Stimulated activated CD8-positive, alpha-beta memory T cell treated with anti-CD3 and anti-CD28 coated beads, Interleukin-4, amount 100 ng/mL, for 4 hours (primary cell): ENCODE data around the gene MRPL46.

Source experiments
- DNase-seq, 2 donors: peaks; one replicate each; pipeline ENCODE4 v3.0.0-alpha.2; 2020; ENCODE audit warnings: low read depth in 2 of 2, low spot score in 1 of 2

Gene MRPL46

GRCh38 chr15:88467073-88467934 is at the start of gene MRPL46, which contains the start of gene MRPS11:
Gene MRPL46 (minus strand): TSS chr15:88467388. CDS start chr15:88467377, 11 bp downstream.
Gene MRPS11 (plus strand): TSS chr15:88467708. CDS start chr15:88467718, 10 bp downstream.
- DNase-seq: peak; percentile 77 to 78

- no peak for DNase-seq
Measured at GRCh38 chr15:88513195-88513594, 46.0 kb upstream of the MRPL46 start.

DNA sequence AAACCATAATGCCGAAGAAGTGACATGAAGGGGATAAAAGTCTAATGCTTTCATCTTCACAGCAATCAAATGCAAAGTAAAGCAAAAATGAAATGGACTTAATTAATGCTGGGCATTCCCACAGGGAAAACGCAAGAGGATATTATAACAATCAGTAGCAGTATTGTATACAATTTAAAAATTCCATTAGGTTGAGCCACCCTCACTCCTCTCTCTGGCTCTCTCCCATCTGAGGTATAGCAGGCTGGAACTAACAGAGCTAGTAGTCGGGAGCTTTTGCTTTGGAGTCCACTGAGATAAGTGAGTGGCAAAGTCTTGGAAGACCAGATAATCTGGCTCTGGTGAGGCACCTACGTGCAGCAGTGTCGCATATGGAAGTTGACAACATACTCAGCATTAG is 45.4 kb upstream of the MRPL46 start:
- DNase-seq: no peak

DNA sequence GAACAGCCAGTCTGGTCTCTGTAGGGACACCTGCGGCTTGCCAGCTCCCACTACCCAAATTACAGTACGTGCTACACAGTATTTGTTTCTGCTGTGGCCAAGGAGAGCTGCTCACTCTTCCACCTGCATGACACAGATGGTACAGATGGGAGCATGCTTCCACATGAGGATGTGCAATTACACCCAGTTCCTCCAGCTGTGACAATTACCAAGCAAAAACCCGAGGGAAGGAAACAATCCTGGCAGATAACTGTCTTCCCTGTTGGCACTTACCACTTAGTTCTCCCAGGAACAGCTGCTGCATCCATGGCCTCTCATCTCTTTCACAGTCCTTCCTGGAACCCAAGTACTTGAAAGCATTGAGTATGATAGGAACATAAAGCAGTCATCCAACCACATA is 44.9 kb upstream of the MRPL46 start:
- DNase-seq: no peak

DNA sequence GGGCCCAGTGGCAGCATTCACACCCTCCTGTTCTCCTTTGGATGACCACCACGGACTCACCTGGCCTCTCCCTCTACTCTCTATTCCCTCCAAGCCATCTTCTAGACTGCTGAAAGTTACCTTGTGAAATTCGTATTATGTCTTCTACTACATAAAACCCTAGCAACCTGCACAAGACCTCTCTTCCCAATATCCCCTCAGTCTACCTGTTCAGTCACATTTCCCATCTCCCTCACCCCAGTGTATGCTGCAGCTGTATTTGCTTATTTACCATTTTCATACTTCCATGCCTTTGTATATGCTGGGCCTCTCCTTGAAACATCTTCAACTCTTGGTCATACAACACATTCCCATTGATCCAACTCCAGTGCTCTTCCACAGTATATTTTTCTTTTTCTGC is 44.0 kb upstream of the MRPL46 start:
- DNase-seq: no peak

DNA sequence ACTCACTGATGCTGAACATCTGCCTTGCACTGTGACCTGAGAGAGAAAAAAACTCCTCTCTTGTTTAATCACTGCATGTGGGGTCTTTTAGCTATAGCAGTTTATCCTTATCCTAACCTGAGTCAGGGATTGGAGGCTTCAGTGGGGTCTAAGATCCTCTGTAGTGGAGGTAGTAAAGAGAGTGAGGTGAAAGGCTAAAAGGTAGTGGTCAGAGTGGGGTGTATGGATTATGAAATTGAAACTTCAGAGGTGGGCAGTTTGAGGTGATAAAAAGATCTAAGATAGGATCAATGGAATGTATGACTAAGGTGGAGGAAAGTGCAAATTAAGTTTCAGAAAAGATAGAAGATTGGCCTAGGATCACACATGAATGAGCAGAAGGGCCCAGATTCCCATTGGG is 42.8 kb upstream of the MRPL46 start:
- DNase-seq: no peak

DNA sequence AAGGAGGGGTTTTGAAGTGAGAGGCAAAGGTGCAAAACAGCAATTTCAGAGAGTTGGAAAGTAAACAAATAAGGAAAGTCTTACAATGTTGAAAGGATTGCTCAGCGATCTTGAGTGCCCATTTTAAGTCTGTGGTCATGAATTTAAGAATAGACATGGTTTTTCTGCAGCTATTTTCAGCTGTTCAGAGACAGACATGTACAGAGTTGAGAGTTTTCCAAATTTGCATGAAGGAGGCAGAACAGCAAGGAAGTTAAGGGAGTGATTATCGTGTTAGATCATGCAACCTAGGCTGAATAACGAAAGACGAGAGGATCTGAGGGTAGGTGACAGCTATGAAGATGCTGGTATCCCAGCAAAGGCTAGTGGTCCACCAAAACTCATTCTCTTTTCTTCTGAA is 42.1 kb upstream of the MRPL46 start:
- DNase-seq: no peak

- no peak for DNase-seq
Measured at GRCh38 chr15:88506628-88507027, 39.4 kb upstream of the MRPL46 start.

- DNase-seq: no peak
Measured at GRCh38 chr15:88505721-88506120, 38.5 kb upstream of the MRPL46 start.

DNA sequence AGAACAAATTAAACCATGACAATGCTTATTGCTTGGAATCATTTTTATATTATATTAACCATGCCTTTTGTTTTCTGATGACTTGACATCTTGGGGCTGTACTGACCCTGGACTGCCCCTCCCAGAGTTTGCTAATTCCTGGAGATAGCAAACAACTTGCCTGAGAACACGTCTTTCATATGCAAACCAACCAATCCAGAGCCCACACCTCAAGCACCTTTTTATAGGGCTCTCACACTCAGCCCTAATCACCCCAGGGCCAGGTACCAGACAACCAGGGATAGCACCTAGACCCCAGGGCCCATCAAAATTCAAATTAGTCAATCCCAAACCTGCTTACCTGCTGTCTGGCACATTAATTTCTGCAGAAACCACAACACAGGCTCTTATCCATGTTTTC is 37.3 kb upstream of the MRPL46 start:
- no peak for DNase-seq

GRCh38 chr15:88498996-88499395 is 31.8 kb upstream of the MRPL46 start:
- no peak for DNase-seq

- DNase-seq: no peak
Measured at GRCh38 chr15:88497109-88497765, 30.0 kb upstream of the MRPL46 start.

- no peak for DNase-seq
Measured at GRCh38 chr15:88493844-88494243, 26.7 kb upstream of the MRPL46 start.

GRCh38 chr15:88491158-88491557 is 24.0 kb upstream of the MRPL46 start:
- no peak for DNase-seq

GRCh38 chr15:88490036-88490435 is 22.8 kb upstream of the MRPL46 start:
- no peak for DNase-seq

- no peak for DNase-seq
Measured at GRCh38 chr15:88489321-88489720, 22.1 kb upstream of the MRPL46 start.

GRCh38 chr15:88487796-88488523 is 20.8 kb upstream of the MRPL46 start:
- no peak for DNase-seq

DNA sequence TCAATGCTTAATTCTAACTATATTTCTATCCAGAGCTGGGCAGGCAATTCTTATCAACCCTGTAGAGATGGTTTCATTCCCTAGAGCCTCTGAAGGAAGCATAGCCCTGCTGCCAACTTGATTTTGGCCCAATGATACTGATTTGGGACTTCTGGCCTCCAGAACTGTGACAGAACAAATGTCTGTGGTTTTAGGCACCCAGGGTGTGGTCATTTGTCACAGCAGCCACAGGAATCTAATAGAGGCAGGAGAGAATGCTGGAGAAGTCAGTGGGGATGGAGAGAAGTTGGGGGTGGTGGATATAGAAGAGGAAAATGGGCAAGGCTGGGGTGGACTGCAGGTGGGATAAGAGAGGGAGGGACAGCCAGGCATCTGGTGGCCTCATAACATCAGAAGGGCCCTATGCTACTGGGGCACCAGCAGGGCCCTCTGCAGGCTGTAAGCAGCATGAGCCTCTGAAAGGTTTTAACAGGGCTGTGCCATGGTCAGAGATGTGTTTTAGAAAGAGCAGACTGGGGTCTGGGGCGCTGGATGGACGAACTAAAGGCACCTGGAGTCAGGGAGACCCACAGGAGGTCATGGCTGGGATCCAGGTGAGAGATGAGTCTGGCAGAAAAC is 20.1 kb upstream of the MRPL46 start:
- no peak for DNase-seq

- DNase-seq: no peak
Measured at GRCh38 chr15:88484682-88485331, 17.6 kb upstream of the MRPL46 start.

GRCh38 chr15:88482263-88482662 is 15.1 kb upstream of the MRPL46 start:
- no peak for DNase-seq

GRCh38 chr15:88480981-88481380 is 13.8 kb upstream of the MRPL46 start:
- DNase-seq: no peak
